NCI-H2196 treated with DMSO at 0.1 percent for 48 hours (cell line): ENCODE measurements around the gene CEP55.
A peak's percentile ranks its signal among the peaks of the same experiment; 100 is the strongest.

ENCODE experiments used
- DNase-seq: peaks from one replicate; lab custom pipeline; 2025; ENCODE audit not compliant: unreplicated experiment; lab: John Stamatoyannopoulos, UW

The CEP55 gene

DNA sequence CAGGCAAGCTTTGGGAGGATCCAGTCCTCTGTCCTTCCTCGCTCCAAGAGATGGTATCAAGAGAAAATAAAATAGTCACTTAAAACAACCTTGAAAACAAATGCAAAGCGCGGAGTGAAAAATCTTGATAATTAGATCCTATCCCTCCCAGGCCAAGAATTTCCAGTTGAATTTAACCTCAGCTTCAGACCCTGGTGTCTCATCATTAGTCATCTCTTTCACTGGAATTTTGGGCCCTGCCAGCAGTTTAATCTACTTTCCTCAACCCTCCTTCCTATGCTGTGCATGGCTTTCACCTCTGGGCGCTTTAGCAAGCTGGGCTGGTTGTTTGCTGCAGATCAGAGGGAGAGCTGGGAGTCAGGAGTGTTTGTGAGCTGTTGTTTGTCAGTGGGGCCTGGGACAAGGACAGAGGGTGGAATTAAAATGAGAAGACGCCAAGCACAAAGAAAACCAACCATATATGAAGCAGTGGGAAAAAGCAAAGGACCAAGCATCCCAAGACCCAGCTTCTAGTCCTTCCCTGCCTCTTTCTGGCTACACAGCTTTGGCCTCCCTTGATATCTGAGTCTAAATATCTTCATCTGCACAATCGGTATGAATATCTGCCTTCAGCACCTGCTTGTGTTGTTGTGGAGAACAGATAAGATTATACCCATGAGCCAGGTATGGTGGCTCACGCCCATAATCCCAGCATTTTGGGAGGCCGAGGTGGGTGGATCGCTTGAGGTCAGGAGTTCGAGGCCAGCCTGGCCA lies 27.8 kb upstream of the CEP55 start:
- DNase-seq: no peak

DNA sequence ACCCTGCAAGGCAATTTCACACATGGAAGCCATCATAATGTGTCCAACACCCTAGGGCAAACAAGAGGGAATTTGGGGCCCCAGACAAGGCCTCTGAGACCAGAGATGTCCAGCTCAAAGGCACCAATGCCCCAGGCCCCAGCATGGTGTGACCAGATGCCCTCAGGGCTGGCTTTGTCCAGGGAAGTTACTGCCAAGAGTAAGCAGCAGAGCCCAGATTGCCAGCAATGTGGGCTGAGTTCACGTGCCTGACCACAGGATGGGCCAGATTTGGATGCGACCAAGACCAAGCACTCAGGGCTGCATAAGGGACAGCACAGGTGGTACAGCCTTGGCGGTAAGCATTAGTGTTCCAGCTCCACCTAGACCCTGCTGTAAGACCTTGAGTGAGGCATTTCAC lies 27.0 kb upstream of the CEP55 start:
- no peak for DNase-seq

GRCh38 chr10:93471110-93471651 lies 25.2 kb upstream of the CEP55 start:
- DNase-seq: no peak

DNA sequence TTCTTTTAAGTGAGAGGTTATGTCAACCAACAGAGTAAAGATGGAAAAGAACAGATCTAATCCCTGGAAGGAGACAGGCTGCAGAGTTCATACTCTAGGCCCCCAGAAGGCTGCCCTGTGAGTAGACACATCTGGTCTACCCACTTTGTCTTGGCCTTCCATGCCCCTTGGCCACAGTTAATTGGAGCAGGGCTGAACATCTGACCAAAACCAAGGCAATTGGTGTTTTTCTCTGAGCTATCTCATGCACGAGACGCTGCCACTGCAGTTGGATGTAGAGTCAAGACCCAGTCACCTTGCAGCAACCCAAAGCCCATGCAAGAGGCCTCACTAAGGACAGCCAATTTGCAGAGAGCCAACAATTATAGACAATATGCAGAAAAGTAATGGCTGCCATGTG lies 23.3 kb upstream of the CEP55 start:
- DNase-seq: no peak

DNA sequence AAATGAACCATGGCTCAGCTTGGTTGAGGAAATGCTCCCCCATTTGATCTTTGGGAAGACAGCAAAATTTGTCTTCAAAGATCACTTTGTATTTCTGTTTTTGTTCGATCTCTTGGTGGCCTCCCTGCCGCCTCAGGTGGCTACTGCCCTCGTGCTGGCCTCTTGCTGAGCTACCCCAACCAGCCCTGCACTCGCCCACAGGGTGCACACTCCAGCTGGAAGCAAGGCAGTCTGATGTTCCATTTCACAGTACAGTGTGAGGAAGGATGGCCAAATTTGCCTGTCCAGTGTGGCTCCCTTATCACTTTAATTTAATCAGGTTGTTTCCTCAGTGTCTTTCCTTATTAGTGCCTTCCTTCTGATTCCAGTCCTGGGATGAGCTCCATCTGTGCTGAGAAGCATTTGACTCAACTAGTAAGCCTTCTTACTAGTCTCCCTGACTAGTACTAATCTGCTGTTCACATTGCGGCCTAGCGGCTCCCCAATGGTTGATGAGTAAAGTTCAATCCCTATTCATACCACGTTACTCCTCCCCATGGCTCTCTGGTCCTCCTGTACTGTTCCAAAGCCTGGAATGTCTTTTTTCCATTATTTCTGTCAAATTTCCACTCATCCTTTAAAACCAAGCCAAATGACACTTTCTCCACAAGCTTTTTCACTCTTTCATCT lies 22.5 kb upstream of the CEP55 start:
- DNase-seq: no peak

GRCh38 chr10:93475227-93475626 lies 21.2 kb upstream of the CEP55 start:
- no peak for DNase-seq

- DNase-seq: no peak
These were observed 20.5 kb upstream of the CEP55 start for GRCh38 chr10:93475871-93476270.

DNA sequence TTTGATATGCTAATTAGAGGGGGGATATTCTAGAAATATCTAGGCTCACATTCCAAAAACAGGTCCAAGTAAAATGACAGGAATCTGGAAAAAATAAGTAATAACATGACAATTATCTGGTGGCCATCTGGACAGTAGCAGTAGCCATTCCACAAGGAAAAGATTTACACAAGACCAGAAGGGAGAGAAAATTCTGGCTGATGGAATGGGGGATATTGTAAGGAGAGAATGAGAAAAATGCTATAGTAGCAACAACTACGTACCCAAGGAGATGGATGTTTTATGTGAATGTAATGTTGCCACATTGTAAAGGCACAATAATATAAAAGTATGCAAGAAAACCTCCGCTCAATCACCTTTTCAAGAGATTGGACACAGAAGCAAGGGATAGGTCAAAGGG lies 19.7 kb upstream of the CEP55 start:
- no peak for DNase-seq

DNA sequence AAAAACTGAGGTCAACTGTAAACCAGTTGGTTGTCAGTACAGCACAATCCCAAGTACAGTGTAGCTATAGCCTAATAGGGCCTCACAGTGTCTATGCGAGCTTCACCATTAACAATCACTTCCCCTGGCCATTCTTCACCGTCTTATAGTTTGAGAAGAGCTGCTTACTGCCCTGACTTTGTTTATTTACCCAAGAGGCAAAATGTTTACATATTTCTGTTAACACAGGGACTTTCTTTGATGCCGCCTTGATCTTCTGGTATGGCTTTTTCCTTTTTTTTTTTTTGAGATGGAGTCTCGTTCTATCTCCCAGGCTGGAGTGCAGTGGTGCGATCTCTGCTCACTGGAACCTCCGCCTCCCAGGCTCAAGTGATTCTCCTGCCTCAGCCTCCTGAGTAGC lies 17.5 kb upstream of the CEP55 start:
- no peak for DNase-seq

GRCh38 chr10:93481637-93482144 lies 14.7 kb upstream of the CEP55 start:
- no peak for DNase-seq

DNA sequence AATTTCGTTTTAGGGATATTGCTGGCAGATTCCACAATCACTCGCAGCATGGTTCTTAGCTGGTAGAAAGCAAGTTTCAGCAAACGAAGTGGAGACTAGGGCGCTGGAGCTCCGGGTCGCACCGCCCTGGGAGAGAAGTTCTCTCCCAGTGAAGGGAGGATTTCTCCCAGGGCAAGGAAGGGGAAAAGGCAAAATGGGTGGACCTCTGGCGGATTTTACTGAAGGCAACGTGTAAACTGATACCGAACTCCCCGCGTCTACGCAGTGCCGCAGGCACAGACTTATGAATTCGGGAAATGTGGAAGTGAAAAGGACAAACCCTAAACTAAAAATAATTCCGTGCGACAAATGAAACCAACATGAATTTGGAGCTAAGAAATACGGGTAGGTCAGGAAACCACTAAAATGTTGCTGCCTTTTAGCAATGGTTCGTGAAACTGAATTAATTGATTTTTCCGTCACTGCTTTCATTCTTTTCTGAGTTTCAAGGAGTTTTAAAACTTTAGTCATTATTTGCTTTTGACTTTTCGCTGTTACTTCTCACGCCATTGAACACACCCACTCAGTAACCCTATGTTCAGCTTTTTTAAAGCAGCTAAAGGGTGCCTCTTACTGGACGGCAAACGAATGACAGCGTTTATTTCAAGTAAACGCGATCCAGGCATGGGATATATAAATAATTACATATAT lies 14.1 kb upstream of the CEP55 start, which contains the start of gene MYOF:
Gene MYOF, minus strand, starts transcription at position 190 of the 690 bp plus-strand sequence. Its CDS starts 140 bp downstream, at position 50.
- DNase-seq: peak; percentile 10

- DNase-seq: no peak
These were observed 10.7 kb upstream of the CEP55 start for GRCh38 chr10:93485690-93486089.

DNA sequence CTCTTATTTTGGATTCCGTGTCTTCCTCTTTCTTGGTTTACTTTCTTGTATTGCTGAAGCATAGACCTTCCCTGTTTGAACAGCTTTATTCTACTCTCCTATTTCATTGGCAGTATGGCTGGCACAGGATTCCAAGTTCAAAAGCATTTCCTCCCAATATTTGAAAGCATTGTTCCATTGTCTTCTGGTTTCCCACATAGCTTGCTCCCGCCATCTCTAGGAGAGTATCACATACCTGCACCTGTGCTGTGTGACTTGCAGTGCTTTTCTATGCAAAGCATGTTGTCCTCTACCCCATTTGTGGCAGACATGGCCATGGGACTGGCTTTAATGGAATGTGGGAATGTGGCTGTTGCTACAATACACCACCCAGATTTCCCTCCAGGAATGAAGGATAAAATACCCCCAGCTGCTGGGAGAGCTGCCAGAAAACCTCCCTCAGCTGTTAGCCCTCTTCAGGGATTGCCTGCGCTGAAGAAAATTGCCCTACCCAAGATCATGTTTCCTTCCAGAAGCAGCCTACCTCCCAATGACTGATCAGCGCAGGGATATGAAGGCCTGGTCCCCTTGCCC lies 7.4 kb upstream of the CEP55 start:
- no peak for DNase-seq

DNA sequence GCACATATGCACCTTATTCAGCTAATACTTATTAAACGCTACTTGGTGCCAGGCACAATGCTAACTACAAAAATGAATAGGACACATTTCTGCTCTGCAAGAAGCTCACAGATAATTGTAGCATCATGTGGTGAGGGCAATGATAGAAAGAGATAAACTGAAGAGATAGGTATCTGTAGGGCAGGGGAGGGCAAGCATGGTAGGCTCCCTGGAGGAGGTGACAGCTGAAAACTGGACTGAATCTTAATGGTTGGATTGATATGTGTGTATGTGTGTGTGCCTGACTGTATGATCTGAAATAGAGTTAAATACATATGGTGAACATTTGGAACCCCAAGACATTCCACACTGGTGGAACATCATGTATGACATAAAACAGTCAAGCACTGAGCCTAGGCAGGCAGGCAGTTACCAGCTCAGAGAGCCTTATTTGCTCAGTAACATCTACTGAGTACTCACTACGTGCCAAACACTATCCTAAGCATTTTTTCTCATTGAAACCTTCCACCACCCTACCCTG lies 4.8 kb upstream of the CEP55 start:
- DNase-seq: no peak

- no peak for DNase-seq
These were observed 3.2 kb upstream of the CEP55 start for GRCh38 chr10:93493162-93493561.

DNA sequence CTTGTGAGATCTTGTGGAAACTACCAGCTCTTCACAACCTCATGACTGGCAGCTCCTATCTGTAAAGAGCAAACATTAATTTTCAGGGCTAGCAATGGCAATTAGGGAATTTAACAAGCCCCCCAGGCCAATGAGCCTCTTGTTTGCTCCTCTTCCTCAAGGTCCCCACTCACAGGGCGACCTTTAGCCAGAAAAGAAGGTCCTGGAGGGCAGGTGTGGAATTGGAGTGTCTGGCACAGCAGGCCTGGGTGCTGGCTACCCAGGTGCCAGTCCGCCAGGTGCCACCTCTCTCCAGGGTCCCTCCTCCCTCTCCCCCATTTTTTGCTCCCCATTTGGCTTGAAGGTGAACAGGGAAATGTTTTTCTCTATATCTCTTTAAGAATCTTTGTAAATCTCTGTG lies 1.9 kb upstream of the CEP55 start:
- no peak for DNase-seq

DNA sequence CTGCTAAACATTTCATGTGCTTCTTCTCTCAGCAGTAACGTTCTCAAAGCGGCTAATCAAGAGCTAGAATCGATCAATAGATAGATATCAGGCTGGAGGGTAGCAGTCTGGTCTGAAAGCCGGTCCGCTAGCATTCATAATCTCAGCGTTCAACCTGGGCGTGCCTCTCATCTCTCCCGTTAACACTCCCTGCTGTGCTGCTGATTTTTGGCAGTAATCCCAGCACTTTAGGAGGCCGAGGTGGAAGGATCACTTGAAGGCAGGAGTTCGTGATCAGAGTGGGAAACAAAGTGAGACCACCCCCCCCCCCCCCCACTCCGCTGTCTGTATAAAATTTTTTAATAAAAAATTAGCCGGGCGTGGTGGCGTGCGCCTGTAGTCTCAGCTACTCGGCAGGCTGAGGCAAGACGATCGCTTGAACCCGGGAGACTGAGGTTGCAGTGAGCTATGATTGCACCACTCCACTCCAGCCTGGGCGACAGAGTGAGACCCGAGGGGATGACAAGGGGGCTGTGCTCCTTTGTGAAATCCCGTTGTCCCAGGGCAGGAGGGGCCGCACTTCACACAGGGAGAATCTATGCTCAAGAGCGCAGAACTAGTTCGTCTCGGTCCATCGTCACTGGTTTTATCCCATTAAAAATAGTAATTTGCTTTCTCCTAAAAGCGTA lies 624 bp upstream of the CEP55 start:
- DNase-seq: no peak

- no peak for DNase-seq
These were observed 1.8 kb downstream of the CEP55 start for GRCh38 chr10:93498166-93498565.

GRCh38 chr10:93501650-93502049 lies 5.2 kb downstream of the CEP55 start:
- no peak for DNase-seq

DNA sequence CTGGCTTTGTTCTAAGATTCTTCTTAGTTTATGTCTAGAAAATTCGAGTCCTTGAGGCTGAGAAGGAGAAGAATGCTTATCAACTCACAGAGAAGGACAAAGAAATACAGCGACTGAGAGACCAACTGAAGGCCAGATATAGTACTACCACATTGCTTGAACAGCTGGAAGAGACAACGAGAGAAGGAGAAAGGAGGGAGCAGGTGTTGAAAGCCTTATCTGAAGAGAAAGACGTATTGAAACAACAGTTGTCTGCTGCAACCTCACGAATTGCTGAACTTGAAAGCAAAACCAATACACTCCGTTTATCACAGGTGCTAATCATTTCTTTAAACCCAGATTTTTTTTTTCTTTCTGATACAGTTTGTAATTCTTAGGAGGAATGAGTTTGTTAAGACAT lies 6.7 kb downstream of the CEP55 start:
- no peak for DNase-seq
